GM12873 (cell line): ENCODE measurements around the gene CPNE5.

Source experiments
- CTCF ChIP-seq: IDR thresholded peaks from 2 replicates; pipeline ENCODE4 v1.5.1; 2012; ENCODE audit warnings: low read depth, mild to moderate bottlenecking, moderate library complexity, low read length, control low read depth; ENCODE audit not compliant: insufficient read depth; ENCODE audit errors: missing control alignments

Gene CPNE5

DNA sequence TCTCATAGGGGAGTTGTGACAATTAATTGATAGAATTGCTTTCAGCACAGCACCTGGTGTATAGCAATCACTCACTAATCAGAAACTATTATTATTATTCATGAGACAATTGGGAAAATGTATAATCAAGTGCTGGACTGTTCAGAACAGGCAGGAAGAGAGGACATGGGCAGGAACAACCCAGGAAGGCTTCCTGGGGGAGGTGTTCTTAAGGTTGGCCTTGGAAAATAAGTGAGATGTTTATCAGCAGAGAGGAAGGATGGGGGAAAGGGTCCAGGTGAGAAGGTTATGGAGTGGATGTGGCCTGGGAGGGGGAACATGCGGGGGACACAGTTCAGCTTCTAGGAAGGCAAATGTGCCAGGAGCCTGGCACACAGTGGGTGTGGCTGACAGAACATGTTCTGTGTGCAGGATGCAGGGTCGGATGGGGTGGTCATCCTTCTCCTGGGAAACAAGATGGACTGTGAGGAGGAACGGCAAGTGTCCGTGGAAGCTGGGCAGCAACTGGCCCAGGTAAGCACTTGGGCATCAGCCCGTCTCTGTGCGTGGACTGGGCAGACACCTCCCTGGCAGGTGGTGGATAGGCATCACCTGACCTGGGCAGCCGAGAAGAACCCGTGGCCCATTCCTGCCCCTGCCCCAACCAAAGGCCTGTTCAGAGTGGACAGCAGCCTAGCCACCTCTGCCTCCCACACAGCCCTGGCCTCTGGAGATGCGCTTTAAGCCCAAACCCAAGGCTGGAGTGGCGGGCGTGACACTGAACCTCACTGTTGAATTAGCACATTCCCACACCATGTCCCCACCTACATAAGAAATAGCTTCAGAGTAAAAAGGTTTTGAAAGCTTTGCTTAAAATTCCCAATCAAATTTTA, 110.7 kb downstream of the CPNE5 start:
- no peak for TF ChIP-seq CTCF

DNA sequence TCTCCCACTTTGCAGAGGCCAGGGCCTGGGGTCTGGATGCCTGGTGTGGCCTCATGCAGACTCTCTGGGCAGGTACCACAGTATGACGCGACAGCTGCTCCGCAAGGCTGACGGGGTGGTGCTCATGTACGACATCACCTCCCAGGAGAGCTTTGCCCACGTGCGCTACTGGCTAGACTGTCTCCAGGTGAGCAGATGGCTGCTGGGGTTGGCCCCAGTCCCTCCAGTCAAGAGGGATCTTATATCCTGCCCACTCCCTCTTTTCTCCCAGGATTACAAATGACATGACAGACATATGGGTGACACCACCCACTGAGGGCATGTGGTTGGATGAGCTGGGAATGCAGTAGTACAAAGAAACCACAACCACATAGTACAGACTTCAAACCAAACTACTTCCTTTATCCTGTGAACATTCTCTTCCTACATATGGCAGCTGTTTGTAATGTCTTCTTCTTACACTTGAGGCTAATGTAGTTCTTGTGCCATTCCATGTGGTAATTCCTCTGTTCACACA, 111.7 kb downstream of the CPNE5 start:
- TF ChIP-seq CTCF: no peak

GRCh38 chr6:36725581-36725980, 113.7 kb downstream of the CPNE5 start:
- no peak for TF ChIP-seq CTCF

GRCh38 chr6:36724514-36725390, 114.5 kb downstream of the CPNE5 start:
- peak; percentile 57 for TF ChIP-seq CTCF

DNA sequence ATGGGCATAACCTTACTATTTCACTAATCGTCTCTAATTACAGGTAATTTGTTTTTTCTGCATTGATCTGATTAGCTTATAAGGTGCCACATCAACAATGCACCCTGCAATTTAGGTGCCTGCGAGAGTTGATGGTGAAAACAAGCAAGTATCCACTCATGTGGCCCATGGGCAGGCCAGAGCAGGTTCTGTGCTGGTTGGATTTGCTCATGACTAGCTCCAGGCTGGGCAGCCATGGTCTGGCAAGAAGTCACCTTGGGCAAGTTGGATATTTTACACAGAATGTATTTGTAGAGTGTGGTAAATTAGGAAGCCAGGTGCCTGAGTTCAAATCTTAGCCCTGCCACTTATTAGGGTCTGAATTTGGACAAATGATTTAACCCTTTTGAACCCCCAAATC, 116.4 kb downstream of the CPNE5 start:
- no peak for TF ChIP-seq CTCF

- no peak for TF ChIP-seq CTCF
These were observed 116.9 kb downstream of the CPNE5 start for GRCh38 chr6:36722365-36722764.

DNA sequence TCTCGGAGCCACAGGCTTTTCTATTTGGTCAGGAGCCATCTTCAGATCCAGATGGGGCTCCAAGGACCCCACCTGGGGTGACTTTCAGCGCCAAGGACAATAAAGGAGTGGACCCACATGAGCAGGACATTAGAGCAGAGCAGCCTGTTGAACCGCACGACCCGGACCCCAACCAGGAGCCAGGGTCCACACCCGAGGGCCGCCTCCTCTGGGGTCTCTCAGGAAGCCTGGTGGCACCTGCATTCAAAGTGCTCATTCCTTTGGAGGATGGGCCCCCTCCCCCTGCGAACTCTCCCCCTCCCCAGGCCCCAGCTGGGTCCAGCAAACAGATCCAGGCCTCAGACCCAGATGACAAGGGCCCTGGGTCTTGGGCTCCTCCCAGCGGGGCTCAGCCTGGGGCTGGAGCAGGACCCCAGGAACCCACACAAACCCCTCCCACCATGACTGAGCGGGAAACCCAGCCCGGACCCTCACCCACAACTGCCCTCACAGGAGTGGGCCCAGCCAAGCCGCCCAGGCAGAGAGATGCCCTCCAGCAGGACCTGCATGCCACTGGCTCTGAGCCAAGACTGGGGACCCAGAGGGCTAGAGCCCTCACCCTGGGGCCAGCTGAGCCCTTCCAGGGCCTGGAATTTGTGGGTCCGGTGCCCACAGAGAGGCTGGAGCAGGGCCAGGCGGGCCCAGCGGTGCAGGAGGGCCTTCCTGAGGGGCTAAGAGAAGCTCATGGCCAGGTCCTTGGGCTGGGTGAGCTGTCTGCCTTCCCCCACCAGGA, 117.7 kb downstream of the CPNE5 start:
- no peak for TF ChIP-seq CTCF
